ENCODE results near the gene FRMPD4.
"Not testable (repeated sequence)": the region's sequence is repeated elsewhere in the genome, so short reads cannot be mapped to it uniquely, and the experiment has no call there.

Gene FRMPD4

GRCh38 chrX:12446342-12447075, 308.2 kb downstream of the FRMPD4 start:
- peak; percentile 82 for DNase-seq

GRCh38 chrX:12447448-12448064, 309.3 kb downstream of the FRMPD4 start:
- DNase-seq, result peak; percentile 52

DNA sequence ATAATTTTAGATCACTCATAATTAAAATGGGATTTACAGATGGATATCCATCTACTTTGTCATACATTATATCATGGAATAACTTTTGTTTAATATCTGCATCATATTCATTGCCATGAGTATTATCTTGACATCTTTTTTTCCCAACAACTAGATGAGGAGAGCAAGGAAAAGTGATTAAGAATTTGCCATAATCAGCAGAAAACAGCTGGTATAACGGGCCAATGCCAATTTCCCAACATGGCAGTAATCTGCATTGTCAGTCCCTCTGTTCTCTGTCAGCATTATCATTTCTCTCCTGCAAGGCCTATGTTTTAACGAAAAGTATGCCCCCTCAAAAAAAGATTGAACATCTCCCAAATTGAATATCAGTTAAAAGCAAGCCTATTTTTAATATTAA, 314.0 kb downstream of the FRMPD4 start:
- DNase-seq, result no peak

DNA sequence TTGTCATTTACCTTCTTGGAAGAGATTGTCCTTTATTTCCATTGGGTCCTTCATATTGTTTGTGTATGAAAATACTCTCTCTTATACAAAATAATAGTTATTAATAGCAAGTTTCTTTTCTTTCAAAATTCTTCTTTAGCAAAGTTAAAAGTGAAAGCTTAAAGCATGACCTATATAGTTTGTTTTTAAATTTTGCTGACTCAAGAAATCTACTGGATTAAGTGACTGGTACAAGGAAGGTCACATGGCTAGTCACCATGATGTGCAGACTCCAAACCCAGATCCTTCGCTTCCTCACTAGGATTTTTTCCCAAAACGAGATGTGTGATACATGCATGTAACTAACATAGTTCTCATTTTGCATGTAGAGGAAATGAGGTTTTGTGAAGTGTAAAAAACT, 322.7 kb downstream of the FRMPD4 start:
- DNase-seq, result no peak

DNA sequence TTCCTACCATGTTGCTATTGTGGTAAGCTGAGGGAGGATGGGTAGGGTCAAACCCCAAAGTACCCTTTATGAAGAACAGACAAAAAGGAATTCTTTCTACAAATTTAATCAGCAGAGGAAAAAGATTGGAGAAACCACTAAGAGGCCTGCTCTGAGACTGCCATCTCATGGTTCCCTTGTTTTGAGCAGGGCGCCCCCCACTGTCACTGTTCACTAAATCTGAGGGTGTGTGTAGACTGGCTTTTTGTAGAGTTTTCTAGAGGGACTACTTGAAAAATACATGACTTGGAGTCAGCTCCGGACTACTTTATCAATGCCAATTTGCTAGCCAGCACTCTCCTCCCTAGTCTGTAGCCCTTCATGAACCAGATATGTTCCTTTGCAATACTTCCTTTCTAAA, 324.8 kb downstream of the FRMPD4 start:
- DNase-seq, result no peak

DNA sequence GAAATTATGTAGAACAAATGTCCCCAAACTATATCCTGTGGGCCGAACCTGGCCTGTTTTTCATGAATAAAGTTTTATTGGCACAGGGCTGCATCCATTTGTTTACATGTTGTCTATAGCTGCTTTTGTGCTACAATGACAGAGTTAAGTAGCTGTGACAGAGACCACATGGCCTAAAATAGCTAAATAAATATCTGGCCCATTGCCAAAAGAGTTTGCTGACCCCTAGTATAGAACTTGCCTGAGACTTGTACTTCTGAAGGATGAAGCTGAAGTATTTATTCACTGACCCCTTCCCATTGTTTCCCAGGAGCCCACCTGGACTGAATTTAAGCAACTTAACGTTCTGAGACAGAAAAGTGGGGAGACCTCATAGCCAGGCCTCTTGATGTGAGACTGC, 325.6 kb downstream of the FRMPD4 start:
- DNase-seq, result no peak

DNA sequence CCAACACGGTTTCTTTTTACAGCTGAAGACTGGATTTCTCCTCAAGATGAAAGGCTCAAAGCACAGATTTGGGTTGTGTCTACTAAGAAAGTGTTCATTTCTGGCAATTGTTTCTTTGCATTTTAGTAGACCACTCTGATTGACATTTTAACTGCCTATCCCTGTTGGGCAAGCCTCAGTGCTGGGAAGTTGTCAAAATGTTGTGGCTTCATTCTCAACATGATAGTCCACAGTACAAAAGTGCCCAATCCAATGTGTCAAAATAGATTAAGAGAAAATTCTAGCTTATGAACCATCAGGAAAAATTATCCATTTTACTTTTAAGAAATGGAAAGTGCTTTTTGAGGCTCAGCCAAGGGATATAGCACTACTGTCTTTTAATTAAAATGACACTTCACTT, 329.0 kb downstream of the FRMPD4 start:
- no peak for DNase-seq

- no peak for DNase-seq
Measured at GRCh38 chrX:12469296-12469695, 331.0 kb downstream of the FRMPD4 start.

DNA sequence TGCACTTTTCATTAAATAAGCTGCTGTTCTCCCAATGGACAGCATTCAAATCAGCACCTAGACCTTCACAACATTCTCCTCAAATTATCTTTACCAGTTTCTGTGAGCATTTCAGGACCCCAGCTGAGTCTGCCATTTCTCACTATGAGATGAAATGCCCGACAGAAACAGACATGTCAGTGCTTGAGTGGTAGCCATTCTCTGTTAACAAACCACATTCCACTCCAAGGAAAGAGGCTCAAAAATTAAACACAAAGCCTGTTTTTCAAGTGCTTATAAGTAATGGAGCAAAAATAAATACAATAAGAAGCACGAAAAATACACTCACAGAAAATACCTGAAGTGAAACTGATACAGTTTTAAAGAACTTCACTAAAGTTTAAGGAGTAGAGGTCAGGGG, 332.8 kb downstream of the FRMPD4 start:
- peak; percentile 8 for DNase-seq

GRCh38 chrX:12480956-12481355, 342.7 kb downstream of the FRMPD4 start:
- no peak for DNase-seq

- no peak for DNase-seq
Measured at GRCh38 chrX:12488220-12488619, 349.9 kb downstream of the FRMPD4 start.

GRCh38 chrX:12488771-12489170, 350.5 kb downstream of the FRMPD4 start:
- no peak for DNase-seq

- DNase-seq, result no peak
Measured at GRCh38 chrX:12489341-12489740, 351.1 kb downstream of the FRMPD4 start.

DNA sequence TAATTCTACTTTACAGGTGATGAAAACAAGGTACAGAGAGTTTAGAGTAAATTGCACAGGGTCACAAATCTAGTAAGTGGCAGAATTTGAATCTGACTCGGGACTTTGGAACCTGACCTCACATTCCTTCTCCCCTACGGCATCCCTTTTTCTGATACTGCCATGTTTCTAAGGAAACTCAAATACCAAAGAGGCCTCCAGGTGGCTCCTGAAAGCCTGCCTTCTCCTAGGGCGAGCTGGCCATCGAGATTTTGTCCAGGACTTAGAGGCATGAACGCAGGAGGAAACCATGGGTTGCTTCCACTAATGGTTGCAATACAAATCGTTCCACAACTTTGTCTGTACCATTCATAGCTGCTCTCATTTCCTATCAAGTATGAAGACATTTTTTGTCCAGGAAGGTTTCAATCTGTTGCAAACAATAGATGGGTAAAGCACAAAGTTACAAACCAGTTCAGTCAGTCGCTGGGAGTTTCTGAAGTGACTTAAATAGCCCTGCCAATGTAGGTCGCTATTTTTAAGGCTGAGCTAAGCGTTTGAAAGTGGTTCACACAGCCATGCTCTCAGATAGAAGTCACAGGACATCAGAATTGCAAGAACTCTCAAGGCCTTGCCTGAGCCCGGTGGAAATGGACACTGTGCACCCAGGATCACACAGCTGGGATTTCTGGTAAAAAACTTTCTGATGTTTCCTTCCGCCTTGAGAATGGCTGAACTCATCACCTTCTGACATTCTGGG, 356.3 kb downstream of the FRMPD4 start:
- DNase-seq, result no peak

GRCh38 chrX:12496343-12496742, 358.1 kb downstream of the FRMPD4 start:
- no peak for DNase-seq

DNA sequence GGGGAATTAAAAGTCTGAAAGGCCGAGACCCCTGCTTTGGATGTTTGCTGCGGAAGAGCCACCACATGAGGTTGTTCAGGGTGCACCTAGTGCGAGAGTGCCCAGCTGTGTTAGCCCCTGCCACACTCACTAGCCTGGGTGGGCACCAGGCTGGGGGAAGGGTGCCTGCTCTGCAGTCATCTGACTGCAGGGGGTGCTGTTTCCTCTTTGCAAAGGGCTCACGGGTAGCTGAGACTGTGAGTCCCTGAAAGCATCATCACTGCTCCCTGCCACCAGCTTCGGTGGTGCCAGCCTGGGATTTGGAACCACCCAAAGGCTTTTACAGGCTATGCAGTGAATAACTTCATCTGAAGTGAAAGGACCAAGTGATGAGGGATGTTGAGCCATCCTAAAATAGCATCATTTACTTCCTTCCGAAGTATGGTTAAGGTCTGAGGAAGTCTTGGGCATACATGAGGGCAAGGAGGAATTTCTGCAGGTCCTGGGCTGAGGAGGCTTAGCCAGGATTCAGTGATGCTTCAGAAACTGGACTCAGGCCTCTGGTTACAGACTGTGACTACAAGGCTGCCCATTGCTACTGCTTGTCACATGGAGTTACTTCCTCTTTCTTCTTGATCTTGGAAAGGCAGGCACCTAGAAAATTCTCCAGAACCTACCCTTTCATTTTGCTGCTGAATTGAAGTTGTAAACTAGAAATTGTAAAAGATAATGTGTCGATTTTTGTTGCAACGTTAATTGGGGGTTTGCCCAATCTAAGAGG, 359.7 kb downstream of the FRMPD4 start:
- peak; percentile 43 for DNase-seq

- DNase-seq, result no peak
Measured at GRCh38 chrX:12505127-12505526, 366.9 kb downstream of the FRMPD4 start.

GRCh38 chrX:12515384-12515783, 377.1 kb downstream of the FRMPD4 start:
- DNase-seq, result peak; percentile 82

- DNase-seq, result no peak
Measured at GRCh38 chrX:12526306-12526705, 388.0 kb downstream of the FRMPD4 start.

DNA sequence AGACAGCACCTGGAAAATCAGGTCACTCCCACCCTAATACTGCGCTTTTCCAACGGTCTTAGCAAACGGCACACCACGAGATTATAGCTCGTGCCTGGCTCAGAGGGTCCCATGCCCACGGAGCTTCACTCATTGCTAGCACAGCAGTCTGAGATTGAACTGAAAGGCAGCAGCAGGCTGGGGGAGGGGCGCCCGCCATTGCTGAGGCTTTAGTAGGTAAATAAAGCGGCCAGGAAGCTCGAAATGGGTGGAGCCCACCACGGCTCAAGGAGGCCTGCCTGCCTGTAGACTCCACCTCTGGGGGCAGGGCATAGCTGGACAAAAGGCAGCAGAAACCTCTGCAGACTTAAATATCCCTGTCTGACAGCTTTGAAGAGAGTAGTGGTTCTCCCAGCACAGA, 399.8 kb downstream of the FRMPD4 start:
- DNase-seq, result not testable (repeated sequence)

DNA sequence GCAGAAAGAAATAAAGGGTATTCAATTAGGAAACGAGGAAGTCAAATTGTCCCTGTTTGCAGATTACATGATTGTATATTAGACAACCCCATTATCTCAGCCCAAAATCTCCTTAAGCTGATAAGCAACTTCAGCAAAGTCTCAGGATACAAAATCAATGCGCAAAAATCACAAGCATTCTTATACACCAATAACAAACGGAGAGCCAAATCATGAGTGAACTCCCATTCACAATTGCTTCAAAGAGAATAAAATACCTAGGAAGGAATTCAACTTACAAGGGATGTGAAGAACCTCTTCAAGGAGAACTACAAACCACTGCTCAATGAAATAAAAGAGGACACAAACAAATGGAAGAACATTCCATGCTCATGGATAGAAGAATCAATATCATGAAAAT, 404.0 kb downstream of the FRMPD4 start:
- not testable (repeated sequence) for DNase-seq

- DNase-seq, result no peak
Measured at GRCh38 chrX:12548341-12548740, 410.1 kb downstream of the FRMPD4 start.

DNA sequence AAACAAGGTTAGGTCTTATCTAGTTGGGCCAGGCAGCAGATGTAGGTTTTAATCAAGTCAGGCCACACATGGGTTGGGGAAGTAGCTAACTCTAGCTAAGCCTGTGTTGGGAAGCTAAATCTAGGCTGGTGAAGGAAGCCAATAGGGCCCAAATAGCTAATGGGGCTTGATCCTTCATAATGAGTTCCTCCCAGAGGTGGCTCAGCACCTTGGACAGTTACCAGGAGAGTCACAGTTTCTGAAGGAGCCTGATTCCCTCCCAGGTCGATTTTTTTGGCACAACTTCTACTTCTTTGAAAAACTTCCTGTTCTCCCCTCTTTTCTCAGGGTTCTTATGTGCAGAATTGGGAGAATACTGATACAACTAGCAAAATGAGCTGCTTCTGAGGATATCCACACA, 410.5 kb downstream of the FRMPD4 start:
- peak; percentile 17 for DNase-seq
